HG03025 (cell line): ENCODE data around the gene ISG15.

Experiments used
- ATAC-seq: cut with Tn5 transposase; IDR thresholded peaks from one replicate; pipeline ENCODE4 v1.9.1; 2021; ENCODE audit warnings: mild to moderate bottlenecking, moderate library complexity; ENCODE audit not compliant: unreplicated experiment, low FRiP score

ISG15 gene

DNA sequence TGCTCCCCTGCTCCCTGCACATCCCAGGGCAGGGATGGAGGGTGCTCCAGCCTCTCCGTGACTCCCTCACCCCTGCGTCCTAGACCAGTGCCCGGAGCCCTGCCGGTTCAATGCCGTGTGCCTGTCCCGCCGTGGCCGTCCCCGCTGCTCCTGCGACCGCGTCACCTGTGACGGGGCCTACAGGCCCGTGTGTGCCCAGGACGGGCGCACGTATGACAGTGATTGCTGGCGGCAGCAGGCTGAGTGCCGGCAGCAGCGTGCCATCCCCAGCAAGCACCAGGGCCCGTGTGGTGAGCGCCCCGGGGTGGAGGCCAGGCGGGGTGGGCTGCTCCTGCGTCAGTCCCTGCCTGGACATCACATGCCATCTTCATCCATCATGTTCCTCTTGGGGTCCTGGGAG, 28.6 kb downstream of the ISG15 start:
- no peak for ATAC-seq

GRCh38 chr1:1042835-1043234, 29.5 kb downstream of the ISG15 start:
- no peak for ATAC-seq

GRCh38 chr1:1043411-1043810, 30.1 kb downstream of the ISG15 start:
- no peak for ATAC-seq

DNA sequence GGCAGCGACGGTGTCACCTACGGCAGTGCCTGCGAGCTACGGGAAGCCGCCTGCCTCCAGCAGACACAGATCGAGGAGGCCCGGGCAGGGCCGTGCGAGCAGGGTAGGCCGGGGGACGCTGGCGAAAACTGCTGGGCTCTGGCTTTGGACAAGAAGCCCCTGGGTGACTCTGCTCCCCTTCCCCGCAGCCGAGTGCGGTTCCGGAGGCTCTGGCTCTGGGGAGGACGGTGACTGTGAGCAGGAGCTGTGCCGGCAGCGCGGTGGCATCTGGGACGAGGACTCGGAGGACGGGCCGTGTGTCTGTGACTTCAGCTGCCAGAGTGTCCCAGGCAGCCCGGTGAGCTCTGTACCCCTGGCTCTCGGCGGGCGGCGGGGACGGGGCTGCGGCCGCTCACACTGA, 30.6 kb downstream of the ISG15 start:
- ATAC-seq = no peak

DNA sequence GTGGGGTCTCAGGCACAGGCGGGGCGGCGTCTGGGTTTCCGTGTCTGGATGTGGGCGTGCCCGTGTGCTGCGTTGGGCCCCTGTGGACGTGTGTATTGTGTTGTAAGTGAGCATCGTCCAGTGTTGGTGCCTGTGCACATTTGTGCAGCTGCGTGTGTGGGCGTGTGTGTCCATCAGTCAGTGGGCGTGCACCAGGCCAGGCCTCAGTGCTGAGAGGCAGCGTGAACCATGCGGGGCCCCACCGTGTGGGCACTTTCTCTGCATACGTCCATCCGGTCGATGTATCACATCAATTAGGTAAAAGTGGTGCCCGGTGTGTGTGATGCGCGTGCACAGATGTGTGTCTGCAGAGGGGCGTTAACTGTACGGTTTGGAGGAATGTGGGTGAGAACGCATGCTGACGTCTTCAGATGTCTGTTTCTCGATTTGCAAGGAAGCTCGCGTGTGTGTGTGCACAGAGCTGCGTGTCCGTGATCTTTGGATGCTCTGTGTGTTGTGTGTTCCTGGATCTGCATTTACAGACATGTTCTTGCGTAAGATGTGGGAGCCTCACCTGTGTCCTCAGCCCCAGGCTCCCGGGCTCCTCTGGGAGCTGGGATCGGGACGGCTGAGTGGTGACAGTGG, 31.3 kb downstream of the ISG15 start:
- no peak for ATAC-seq

DNA sequence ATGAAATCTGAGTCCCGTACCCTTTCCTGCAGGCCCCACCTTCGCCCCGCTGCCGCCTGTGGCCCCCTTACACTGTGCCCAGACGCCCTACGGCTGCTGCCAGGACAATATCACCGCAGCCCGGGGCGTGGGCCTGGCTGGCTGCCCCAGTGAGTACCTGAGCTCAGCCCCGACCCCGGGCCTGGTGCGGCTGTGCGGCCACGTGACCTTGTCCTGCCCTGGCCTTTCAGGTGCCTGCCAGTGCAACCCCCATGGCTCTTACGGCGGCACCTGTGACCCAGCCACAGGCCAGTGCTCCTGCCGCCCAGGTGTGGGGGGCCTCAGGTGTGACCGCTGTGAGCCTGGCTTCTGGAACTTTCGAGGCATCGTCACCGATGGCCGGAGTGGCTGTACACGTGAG, 31.8 kb downstream of the ISG15 start:
- no peak for ATAC-seq

DNA sequence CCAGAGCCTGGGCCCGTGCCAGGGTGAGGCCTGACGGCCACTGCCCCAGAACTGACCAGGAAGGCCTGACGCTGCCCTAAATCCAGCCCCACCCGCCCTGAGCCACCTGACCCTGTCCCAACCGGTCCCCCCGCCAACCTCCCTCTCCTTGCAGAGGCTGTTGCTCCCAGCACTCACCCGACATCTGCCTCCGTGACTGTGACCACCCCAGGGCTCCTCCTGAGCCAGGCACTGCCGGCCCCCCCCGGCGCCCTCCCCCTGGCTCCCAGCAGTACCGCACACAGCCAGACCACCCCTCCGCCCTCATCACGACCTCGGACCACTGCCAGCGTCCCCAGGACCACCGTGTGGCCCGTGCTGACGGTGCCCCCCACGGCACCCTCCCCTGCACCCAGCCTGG, 32.9 kb downstream of the ISG15 start:
- ATAC-seq = no peak

GRCh38 chr1:1046767-1047166, 33.5 kb downstream of the ISG15 start:
- ATAC-seq = no peak

- ATAC-seq = no peak
Observed at GRCh38 chr1:1047407-1047806, 34.1 kb downstream of the ISG15 start.

DNA sequence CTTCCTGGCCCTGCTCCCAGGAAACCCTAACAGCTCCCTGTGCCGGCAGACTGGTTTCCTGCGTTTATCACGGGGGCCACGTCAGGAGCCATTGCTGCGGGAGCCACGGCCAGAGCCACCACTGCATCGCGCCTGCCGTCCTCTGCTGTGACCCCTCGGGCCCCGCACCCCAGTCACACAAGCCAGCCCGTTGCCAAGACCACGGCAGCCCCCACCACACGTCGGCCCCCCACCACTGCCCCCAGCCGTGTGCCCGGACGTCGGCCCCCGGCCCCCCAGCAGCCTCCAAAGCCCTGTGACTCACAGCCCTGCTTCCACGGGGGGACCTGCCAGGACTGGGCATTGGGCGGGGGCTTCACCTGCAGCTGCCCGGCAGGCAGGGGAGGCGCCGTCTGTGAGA, 34.7 kb downstream of the ISG15 start:
- no peak for ATAC-seq

- no peak for ATAC-seq
Observed at GRCh38 chr1:1048765-1049164, 35.5 kb downstream of the ISG15 start.

- no peak for ATAC-seq
Observed at GRCh38 chr1:1049318-1050165, 36.2 kb downstream of the ISG15 start.

DNA sequence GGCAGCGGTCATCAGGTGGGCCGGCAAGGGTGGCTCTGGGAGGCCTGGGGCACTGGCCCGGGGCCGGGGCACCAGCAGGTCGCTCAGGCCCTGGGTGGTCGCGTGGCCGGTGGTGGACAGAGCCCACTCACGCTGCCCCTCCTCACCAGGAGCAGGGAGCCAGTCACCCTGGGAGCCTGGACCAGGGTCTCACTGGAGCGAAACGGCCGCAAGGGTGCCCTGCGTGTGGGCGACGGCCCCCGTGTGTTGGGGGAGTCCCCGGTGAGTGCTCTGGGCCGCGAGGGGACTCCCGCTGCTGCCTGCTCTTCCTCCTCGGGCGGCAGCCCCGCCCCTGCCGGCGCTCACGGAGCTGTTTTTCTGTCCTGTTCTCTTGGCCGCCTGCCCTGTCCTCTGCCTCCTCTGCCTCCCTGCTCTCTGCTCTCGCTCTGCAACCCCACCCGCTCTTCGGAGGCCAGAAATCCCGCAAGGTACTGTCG, 37.3 kb downstream of the ISG15 start:
- no peak for ATAC-seq

DNA sequence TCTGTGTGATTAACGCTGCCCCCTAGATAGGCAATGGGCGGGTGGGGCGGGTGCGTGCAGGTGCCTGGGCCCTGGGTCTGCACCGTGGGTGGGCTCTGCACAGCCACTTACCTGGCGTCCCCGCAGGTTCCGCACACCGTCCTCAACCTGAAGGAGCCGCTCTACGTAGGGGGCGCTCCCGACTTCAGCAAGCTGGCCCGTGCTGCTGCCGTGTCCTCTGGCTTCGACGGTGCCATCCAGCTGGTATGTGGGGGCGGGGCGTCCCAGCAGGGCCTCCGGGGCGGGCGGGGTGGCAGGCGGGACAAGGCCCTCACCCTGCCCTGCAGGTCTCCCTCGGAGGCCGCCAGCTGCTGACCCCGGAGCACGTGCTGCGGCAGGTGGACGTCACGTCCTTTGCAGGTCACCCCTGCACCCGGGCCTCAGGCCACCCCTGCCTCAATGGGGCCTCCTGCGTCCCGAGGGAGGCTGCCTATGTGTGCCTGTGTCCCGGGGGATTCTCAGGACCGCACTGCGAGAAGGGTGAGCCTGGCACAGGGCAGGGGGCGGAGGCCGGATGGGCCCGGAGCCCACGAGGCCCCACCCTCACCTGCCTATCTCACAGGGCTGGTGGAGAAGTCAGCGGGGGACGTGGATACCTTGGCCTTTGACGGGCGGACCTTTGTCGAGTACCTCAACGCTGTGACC, 38.0 kb downstream of the ISG15 start:
- no peak for ATAC-seq

DNA sequence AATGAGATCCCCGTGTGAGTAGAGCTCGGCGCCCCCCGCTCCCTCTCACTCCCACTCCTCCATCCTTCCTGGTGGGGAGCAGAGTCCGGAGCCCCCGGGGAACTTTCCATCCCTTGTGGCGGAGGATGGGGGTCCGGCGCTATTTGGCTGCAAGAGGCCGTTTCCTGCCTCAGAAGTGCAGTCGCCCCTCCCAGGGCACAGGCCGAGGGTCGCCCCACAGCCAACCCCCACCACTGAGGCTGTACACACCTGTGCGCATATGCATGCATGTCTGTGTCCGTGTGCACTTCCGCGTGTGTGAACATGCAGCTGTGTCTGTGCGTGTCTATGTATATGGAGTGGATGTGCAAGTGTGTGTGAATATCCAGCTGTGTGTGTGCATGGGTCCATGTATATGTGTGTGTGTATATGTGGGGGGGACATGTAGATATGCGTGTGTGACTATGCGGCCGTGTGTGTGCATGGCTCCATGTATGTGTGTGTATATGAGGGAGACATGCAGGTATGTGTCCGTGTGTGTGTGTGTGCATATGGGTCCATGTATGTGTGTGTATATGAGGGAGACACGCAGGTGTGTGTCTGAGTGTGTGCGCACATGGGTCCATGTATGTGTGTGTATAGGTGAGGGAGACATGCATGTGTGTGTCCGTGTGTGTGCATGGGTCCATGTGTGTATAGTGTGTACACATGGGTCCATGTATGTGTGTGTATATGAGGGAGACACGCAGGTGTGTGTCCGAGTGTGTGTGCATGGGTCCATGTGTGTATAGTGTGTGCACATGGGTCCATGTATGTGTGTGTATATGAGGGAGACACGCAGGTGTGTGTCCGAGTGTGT, 38.9 kb downstream of the ISG15 start:
- no peak for ATAC-seq

- ATAC-seq = no peak
Observed at GRCh38 chr1:1053022-1053421, 39.7 kb downstream of the ISG15 start.

GRCh38 chr1:1053682-1054081, 40.4 kb downstream of the ISG15 start:
- no peak for ATAC-seq

DNA sequence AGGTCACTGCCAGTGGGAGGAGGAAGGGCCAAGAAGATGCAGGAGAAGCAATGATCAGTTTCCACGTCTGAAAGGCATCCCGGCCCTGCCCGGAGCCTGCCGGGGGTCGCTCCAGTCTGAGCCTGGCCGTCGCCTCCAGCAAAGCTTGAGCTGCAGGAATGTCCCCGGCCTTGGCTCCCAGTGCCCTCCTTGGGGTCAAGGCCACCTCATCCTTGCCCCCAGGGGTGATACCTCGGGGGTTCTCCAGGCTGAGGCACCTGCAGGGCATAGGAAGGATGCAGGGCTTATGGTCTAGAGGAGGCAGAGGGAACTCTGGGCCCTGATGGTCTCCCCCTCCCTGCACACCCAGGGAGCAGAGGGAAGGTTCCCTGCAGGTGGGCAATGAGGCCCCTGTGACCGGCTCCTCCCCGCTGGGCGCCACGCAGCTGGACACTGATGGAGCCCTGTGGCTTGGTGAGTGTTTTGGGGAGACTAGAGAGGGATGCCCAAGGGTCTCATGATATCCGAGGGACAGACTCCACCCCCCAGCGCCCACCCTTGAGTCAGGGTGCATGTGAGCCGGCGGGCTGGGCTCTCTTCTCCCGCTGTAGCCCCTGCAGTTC, 40.9 kb downstream of the ISG15 start:
- ATAC-seq = no peak

- ATAC-seq = no peak
Observed at GRCh38 chr1:1054971-1055370, 41.7 kb downstream of the ISG15 start.
